Measurements from ENCODE around the gene TADA2A.

Gene TADA2A

DNA sequence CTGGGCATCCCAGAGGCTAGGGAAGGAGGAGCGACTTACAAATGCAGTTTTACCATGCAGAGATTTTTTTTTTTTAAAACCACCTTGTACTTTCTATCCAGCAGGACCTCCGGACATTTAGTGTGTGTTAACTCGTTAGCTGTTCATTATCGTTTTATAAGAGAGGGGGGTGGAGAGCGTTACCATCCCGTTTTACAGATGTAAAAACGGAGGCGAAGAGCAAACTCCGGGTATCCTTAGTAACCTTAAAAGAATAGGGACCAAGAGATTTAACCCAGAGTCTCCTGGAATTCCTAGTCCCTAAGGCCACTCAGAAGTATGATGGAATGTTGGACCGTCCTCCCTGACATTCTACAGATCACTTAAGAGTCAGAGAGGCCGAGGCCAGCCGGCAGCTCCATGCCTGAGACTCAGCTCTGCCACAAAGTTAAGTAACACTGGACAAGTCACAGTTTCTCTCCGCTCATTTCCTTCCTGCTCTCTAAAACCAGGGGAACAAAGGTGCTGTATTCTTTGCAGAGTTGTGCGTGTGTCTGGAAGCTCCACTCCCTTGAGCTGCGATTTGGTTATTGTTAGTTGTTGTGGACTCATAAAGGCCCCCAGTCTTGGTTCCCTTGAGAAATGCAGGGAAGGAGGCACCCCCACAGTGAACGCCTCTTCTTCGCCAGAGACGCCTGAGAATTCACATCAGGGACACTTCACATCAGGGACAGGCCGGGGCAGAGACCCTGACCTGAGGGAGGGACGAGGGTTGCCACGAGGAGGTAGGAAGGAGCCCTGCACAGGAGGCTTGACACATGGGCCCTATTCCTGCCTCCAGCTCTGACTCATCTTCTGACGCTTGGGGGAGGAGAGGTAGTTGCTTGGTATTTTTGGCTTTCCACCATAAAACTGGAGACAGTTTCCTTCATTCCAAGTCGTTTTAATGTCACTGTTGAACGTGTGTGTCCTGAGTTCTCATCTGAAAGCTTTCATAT is 84.2 kb downstream of the TADA2A start:
- in situ Hi-C loops (cut with HindIII; ENCODE audit: low sequenced_read_pairs) = no loop called here

DNA sequence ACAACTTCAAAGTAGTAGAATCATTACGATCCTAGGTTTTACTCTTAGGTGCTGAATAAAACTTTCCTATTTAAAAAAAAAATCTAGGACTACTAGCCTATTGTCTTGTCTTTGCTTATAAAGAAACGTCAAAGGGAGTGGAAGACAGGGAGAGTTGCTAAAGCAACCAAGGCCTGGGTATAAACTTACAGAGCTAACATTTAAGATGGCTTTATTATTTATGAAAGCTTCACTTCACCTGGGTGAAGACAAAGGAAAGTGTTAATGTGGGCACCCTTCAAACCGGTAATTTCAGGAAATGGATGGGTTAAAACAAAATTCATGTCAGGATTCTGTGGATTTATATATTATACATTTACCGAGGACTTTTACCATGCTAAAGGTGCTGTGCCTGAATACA is 85.5 kb downstream of the TADA2A start:
- in situ Hi-C loops (cut with HindIII; ENCODE audit: low sequenced_read_pairs) = no loop called here

- in situ Hi-C loops (cut with HindIII; ENCODE audit: low sequenced_read_pairs) = no loop called here
Observed at GRCh38 chr17:37493249-37494027, 86.8 kb downstream of the TADA2A start.

DNA sequence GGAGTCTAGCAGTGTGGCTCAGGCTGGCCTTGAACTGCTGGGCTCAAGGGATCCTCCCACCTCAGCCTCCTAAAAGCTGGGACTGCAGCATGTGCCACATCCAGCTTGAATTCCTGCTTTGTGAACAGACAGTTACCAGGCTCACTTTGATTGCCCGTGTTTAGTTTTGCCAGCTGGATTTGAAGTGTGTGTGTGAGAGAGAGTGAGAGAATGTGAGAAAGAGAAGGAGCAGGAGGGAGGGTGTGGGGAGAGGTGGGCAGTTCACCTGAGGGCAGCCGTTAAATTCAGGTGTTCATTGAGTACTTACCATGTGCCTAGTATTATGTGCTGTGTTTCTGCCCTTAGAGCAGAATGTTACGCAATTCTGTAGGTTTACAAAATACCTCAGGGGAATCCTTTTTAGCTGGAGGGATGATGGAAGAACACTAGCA is 87.7 kb downstream of the TADA2A start:
- in situ Hi-C loops (cut with HindIII; ENCODE audit: low sequenced_read_pairs) = no loop called here

DNA sequence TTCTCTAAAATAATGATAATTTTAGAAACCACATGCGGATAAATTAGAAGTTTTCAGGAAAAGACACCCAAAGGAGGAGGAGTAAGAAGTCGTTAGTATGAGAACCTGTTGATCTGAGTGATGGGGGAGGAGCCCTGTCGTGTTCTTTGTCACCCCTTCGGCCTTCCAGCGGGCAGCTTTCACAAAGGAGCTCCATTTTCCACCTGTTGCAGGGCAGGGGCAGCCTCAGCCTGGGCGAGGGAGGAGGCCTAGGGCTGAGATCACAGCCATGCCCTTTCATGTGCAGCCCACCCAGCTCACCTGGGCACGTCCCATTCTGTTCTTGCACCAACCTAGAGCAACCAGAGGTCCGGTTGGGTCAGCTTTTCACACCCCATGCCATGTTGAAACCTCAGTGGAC is 88.3 kb downstream of the TADA2A start:
- in situ Hi-C loops (cut with HindIII; ENCODE audit: low sequenced_read_pairs) = no loop called here

GRCh38 chr17:37500378-37500777 is 93.7 kb downstream of the TADA2A start:
- in situ Hi-C loops (cut with HindIII; ENCODE audit: low sequenced_read_pairs) = no loop called here

DNA sequence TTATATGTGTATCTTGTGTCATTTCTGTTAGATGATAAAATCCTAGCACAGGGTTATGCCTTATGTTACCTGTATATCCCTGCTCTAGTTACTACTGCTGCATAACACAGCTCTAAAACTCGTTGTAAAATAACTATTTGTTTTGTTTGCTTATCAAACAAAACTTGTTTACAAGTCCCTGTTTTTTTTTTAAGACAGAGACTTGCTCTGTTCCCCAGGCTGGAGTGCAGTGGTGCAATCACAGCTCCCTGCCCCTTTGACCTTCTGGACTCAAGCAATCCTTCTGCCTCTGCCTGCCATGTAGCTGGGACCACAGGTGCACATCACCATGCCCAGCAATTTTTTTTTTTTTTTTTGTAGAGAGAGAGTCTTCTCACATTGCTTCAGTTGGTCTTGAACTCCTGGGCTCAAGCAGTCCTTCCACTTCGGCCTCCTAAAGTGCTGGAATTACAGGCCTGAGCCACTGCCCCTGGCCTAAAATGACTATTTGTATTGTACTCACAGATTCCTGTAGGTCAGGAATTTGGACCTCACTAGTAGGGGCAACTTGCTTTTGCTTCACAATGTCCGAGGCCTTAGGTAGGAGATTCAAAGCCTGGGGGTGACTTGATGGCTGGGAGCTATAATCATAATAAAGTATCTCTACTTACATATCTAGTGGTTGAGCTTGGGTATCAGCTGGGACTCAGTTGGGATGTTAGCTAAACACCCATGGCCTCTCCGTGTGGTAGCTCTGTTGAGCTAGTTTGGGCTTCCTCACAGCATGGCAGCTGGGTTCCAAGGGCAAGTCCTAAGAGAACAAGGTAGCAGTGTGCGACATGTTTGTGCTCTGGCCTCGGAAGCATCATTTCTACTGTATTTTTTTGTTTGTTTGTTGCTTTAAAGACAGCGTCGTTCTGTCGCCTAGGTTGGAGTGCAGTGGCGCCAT is 95.6 kb downstream of the TADA2A start:
- in situ Hi-C loops (cut with HindIII; ENCODE audit: low sequenced_read_pairs) = no loop called here

DNA sequence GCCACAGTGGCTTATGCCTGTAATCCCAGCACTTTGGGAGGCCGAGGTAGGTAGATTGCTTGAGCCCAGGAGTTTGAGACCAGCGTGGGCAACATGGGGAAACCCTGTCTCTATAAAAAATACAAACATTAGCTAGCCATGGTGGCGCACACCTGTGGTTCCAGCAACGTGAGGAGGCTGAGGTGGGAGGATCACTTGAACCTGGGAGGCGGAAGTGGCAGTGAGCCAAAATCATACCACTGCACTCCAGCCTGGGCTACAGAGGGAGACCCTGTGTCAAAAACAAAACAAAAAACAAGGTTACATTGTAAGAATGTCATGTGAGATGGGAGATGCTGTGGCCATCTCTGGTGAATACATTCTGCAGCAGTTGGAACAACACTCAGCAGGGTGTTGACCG is 96.5 kb downstream of the TADA2A start:
- in situ Hi-C loops (cut with HindIII; ENCODE audit: low sequenced_read_pairs) = no loop called here

DNA sequence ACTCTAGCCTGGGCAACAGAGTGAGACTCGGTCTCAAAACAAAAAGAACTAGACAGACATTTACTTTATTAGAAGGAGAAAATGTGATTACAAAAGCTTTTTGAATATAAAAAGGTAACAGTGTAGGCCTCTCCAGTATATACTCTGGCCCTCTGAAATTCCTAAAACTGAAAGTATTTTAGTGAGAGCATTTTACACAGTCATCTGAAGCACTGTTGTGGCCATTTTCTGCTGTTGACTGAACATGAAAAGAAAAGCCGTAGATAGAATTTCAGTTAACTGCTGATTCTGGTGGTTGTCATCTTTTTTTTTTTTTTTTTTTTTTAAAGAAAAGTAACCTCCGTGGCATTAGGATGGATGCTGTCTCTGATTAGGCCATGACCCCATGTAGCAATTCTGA is 98.6 kb downstream of the TADA2A start:
- in situ Hi-C loops (cut with HindIII; ENCODE audit: low sequenced_read_pairs) = no loop called here

DNA sequence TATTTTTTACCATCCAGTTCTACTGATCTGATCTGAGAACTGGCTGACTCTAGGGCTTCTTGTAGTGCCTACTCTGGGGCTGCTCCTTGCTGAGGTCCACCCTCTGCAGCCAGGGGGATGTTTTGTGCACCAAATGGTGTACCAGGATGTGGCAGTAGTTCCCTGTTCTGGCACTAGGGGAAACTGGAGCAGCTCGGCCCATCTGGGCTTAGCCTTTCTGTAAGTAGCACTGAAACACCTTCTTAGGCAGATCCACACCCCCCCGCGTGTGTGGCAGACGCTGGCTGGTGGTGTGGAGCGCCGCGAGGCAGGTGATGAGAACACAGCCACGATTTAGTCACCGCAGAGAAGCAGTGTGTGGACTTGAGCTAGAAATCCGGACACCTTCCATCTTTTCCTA is 100.0 kb downstream of the TADA2A start:
- in situ Hi-C loops (cut with HindIII; ENCODE audit: low sequenced_read_pairs) = no loop called here

DNA sequence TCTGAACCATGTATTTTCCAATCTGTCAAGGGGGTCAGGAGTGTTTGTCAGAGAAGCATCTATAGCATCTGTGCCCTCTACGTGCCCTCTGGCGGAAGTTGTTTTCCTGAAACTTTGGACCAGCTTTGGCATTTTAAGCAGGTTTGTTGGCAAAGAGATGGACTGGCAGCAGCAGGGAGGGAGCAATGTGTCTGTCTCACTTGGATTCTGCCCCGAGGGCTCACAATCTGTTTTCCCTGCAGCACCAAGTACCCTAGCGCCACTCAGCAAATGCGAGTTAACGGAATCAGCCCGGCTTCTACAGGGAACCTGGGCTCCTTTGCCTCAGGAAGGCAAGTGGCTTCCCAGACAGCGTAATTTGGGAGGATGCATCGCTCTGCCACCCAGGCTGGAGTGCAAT is 100.4 kb downstream of the TADA2A start:
- in situ Hi-C loops (cut with HindIII; ENCODE audit: low sequenced_read_pairs) = no loop called here

GRCh38 chr17:37510056-37510455 is 103.4 kb downstream of the TADA2A start:
- in situ Hi-C loops (cut with HindIII; ENCODE audit: low sequenced_read_pairs) = loop anchor here (5.0 kb wide), 1 partner anchor 62 kb away; no protein-coding TSS in a partner anchor

DNA sequence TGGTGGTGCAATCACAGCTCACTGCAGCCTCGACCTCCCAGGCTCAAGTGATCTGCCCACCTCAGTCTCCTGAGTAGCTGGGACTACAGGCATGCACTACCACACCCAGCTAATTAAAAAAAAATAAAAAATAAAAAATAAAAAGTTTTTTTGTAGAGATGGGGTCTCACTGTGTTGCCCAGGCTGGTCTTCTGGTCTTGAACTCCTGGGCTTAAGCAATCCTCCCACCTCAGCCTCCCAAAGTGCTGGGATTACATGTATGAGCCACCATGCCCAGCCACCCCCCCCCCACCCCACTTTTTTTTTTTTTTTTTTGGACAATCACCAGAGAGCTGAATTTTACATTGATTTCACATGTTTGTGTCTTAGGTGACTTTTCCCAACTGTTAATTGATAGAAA is 105.0 kb downstream of the TADA2A start:
- in situ Hi-C loops (cut with HindIII; ENCODE audit: low sequenced_read_pairs) = loop anchor here (5.0 kb wide), 1 partner anchor 61 kb away; no protein-coding TSS in a partner anchor

DNA sequence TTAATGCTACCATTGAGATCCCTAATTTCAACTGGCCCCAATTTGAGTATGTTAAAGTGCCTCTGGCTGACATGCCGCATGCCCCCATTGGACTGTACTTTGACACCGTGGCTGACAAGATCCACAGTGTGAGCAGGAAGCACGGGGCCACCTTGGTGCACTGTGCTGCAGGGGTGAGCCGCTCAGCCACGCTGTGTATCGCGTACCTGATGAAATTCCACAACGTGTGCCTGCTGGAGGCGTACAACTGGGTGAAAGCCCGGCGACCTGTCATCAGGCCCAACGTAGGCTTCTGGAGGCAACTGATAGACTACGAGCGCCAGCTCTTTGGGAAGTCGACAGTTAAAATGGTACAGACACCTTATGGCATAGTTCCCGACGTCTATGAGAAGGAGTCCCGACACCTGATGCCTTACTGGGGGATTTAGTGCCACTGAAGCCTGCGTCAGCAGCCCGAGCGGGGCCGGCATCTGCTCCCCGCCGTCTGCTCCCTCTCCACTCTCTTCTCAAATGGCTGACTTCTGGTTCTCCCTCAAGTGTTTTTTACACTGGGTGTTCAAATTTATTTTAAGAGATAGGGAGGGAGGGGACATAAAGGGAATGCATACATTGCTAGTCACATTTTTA is 105.9 kb downstream of the TADA2A start:
- in situ Hi-C loops (cut with HindIII; ENCODE audit: low sequenced_read_pairs) = loop anchor here (5.0 kb wide), 1 partner anchor 60 kb away; no protein-coding TSS in a partner anchor

- in situ Hi-C loops (cut with HindIII; ENCODE audit: low sequenced_read_pairs) = loop anchor here (5.0 kb wide), 1 partner anchor 59 kb away; no protein-coding TSS in a partner anchor
Observed at GRCh38 chr17:37513711-37514110, 107.0 kb downstream of the TADA2A start.

DNA sequence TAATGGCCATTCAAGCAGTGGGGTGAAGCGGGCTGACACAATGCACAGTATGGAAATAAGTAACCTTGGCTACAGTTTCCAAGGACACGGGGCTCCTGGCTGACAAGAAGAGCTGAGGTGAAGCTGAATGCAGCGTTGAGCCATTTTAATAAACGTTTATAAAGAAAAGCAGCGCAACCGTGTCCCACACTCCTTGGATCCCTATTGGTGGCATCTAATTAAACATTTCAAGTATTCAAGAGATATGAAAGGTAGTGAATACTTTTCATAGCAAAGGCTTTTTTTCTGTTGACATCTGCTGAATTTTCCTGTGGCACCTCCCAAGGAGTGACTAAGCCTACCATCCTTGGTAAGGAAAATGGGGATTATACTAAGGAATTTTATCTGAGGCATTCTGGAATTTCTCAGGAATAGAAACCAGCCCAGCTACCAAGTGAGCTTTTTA is 109.5 kb downstream of the TADA2A start:
- in situ Hi-C loops (cut with HindIII; ENCODE audit: low sequenced_read_pairs) = no loop called here

DNA sequence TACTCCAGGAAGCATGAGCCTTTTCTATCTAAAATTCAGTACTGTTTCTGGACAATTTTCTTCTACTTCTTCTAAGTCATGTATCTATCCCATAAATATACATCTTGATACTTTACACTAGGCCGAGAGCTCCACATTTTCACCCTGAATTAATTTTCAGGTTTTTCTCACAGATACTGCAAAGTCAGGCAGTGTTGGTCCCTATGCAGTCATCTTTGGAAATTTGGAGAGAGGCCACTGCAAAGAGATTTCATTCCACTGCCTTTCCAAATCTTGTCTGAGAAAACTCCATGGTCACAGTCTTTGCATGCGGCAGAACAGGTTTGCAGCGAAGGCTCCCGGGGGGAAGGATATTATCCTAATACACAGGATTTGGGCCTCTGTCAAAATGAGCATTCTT is 111.2 kb downstream of the TADA2A start:
- in situ Hi-C loops (cut with HindIII; ENCODE audit: low sequenced_read_pairs) = no loop called here

GRCh38 chr17:37518826-37519225 is 112.1 kb downstream of the TADA2A start:
- in situ Hi-C loops (cut with HindIII; ENCODE audit: low sequenced_read_pairs) = no loop called here

DNA sequence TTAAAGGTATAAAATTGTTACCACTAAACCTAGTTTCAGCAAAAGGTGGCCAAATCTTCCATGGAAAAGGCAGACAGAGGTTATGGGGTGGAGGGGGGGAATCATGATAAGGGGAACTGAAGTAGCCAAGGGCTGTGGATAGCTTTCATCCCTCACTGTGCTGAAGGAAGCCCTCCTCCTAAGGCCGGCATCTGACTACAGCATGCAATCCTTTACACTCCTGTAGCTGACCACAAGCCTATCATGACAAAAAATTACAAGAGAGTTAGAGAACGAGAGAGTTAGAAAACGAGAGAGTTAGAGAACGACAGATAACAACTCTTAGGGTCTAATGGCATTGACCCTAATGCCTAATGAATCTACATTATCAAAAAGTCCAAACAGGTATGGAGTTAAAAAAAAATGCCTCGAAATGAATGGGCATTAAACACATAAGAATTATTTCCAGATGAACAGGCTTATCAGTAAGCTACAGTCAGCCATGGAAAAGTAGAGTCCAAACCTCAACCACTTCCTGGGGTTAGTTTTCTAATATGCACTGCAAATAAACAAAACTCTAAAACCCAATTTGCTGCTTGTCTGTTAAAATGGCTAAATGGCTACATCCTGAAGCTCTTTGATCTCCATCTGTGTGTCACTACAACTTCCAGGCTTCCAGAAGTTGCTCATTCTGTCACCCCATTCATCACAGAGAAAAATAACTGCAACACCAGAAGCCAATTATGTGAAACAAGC is 112.7 kb downstream of the TADA2A start:
- in situ Hi-C loops (cut with HindIII; ENCODE audit: low sequenced_read_pairs) = no loop called here

All from endothelial cell of hepatic sinusoid (primary cell).